HG02852 (cell line): ENCODE measurements around the gene FN3K.

ENCODE experiments used
- ATAC-seq: cut with Tn5 transposase; IDR thresholded peaks from one replicate; pipeline ENCODE4 v1.9.1; 2021; ENCODE audit warnings: mild to moderate bottlenecking, moderate library complexity; ENCODE audit not compliant: unreplicated experiment

The FN3K gene

DNA sequence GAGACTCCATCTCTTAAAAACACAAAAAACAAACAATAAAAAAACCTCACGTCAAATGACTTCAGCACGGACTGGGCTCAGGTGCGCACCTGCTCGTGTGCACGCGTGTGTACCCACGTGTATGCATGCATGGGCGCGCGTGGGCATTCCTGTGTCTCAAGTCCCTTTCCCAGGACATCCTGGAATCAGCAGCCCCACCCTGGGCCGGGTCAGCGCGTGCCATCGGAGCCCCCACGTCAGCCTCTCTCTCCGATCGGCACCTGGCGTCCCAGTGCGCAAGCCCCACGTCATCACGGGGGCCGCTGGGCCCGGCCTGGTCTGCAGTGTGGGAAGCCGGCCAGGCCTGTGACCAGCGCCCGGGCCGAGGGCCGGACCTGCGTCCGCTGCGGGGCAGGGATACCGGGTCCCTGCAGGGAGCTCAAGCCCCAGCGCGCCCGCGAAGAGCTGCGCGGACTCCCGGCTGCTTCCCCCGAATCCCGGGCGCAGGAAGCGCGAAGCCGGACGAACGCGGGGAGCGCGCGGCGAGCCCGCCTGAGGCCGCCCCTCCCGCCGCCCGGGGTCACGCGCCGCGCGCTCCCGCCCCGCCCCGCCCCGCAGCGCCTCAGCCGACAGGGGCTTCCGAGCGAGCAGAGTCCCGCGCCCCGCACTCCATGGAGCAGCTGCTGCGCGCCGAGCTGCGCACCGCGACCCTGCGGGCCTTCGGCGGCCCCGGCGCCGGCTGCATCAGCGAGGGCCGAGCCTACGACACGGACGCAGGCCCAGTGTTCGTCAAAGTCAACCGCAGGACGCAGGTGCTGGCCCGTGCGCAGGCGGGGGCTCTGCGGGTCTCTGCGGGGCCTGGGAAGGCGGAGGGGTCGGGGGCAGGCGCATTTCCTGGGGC is at the start of gene FN3K:
TSS of gene FN3K (plus strand) at position 629 of the 880 bp plus-strand sequence. CDS start at position 651, 22 bp downstream.
- no peak for ATAC-seq

GRCh38 chr17:82686366-82687324 is 48.8 kb upstream of the FN3K start:
- ATAC-seq: no peak

GRCh38 chr17:82687375-82687861 is 48.0 kb upstream of the FN3K start:
- ATAC-seq: no peak

GRCh38 chr17:82687871-82688270 is 47.5 kb upstream of the FN3K start:
- ATAC-seq: no peak

DNA sequence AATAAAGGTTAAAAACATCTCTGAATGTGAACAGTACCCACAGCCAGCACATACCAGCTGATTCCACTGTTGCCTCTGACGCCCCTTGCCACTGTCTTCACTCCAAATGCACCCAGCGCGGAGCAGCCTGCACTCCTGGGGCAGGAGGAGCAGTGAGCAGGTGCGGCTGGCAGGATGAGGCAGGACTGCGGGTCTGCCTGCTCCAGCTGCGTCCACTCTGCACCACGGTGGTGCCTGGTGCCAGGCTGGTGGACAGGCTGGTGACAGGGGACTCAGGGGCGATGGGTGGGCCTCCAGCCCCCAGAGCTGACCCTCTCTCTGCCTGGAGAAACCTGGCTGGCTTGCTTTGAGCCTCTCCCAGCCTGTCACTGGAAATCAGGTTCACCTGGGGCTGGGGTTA is 46.3 kb upstream of the FN3K start:
- ATAC-seq: no peak

- no peak for ATAC-seq
Observed at GRCh38 chr17:82690786-82691489, 44.5 kb upstream of the FN3K start.

DNA sequence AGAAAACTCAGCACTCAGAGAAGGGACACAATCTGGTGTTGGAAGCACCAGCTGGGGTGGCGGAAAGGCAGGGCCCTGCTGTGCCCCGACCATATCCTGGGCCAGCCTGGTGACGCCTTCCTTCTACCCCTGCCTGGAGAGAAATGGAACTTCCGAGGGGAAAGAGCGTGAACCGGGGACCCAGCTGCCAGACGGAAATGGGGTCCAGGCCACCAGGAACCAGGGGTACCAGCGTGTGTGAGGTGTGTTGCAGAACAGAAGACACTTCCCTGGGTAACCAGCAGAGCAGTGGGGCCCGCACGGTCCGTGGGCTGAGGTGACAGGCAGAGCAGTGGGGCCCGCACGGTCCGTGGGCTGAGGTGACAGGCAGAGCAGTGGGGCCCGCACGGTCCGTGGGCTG is 43.7 kb upstream of the FN3K start:
- no peak for ATAC-seq

DNA sequence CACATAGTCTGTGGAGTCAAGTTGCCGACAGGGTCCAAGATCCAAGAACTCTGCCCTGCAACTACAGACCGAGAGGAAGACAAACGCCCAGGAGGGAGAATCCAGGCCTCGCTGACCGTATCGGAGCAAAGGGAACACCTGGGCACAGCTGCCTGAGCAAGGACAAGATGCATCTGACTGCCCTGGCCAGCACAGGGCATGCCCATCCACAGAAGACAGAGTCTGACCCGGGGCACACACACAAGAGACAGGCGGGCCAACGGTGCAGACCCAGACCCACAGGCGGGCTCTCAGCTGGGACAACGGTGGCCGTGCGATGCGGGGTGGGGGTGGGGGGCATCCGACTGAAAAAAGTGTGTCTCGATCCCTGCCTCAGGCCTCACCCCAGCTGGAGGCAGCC is 43.1 kb upstream of the FN3K start:
- no peak for ATAC-seq

GRCh38 chr17:82693168-82693867 is 42.1 kb upstream of the FN3K start:
- ATAC-seq: no peak

DNA sequence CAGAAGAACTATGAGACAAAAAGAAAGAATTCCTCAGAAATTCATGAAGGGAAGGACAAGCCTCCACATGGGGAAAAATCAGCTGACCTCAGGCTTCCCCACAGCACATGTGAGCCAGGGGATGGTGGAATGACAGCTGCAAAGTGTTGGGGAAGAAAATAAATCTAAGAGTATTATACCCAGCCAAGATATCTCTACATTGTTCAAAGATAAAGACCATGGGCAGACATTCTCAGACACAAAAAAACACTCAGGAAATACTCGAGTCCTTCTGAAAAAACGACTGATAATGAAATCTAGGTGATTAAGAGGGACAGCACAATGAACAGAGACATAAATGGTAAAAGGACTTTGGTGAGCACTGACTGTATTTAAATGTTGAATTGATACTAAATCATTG is 40.8 kb upstream of the FN3K start:
- ATAC-seq: no peak

DNA sequence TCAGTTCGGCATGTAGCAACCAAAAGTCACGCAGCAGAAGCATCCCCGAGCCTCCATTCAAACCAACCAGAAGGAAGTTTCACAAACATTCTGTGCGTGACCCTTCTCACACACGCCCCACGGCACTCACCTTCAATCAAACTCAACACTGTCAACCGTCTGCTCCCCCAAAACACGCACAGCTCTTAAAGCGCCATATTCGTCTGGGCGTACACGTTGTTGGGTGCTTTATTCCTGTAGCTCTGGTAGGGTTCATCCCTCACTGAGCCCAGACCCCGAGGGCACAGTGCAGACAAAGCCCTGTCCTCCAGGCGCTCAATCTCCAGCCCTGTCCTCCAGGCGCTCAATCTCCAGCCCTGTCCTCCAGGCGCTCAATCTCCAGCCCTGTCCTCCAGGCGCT is 39.2 kb upstream of the FN3K start:
- no peak for ATAC-seq

- no peak for ATAC-seq
Observed at GRCh38 chr17:82696916-82697807, 38.3 kb upstream of the FN3K start.

- no peak for ATAC-seq
Observed at GRCh38 chr17:82697808-82698064, 37.7 kb upstream of the FN3K start.

GRCh38 chr17:82698065-82698973 is 37.1 kb upstream of the FN3K start, which contains the start of gene RAB40B:
Gene RAB40B (minus strand): TSS chr17:82698698. CDS start chr17:82698596, 102 bp downstream.
- peak; percentile 97 for ATAC-seq

- ATAC-seq: peak; percentile 21
Observed at GRCh38 chr17:82698974-82699442, 36.4 kb upstream of the FN3K start.

- ATAC-seq: no peak
Observed at GRCh38 chr17:82699551-82699950, 35.9 kb upstream of the FN3K start.

- ATAC-seq: no peak
Observed at GRCh38 chr17:82702231-82702927, 33.0 kb upstream of the FN3K start.
